Endodermal cell (in vitro differentiated cells): ENCODE measurements around the gene TBC1D19. TPM values are rescaled to one million over a fixed set of nuclear protein-coding genes. Genes with fewer than 3 reads are reported as not detected.

ENCODE experiments used
- DNase-seq: peaks from one replicate; pipeline ENCODE4 v3.0.0-alpha.2; 2017
- H3K27ac ChIP-seq: 2 replicates; pipeline ENCODE4 v1.5.1; 2013; ENCODE audit warnings: mild to moderate bottlenecking, low read depth, low read length, moderate library complexity
- H3K27me3 ChIP-seq: 2 replicates; pipeline ENCODE4 v1.6.1; 2013; ENCODE audit warnings: mild to moderate bottlenecking, low read length, moderate library complexity; ENCODE audit not compliant: insufficient read depth, control insufficient read depth, poor library complexity, severe bottlenecking
- H3K36me3 ChIP-seq: 2 replicates; pipeline ENCODE4 v1.7.0; 2013; ENCODE audit warnings: mild to moderate bottlenecking, low read length, moderate library complexity; ENCODE audit not compliant: control insufficient read depth, insufficient read depth
- H3K4me1 ChIP-seq: one replicate; pipeline ENCODE4 v1.7.0; 2013; ENCODE audit warnings: low read length; ENCODE audit not compliant: control insufficient read depth, insufficient read depth
- H3K4me3 ChIP-seq: 2 replicates; pipeline ENCODE4 v1.5.1; 2013; ENCODE audit warnings: mild to moderate bottlenecking, low read length, moderate library complexity
- H3K9ac ChIP-seq: 2 replicates; pipeline ENCODE4 v1.6.1; 2013; ENCODE audit warnings: mild to moderate bottlenecking, low read length, moderate library complexity; ENCODE audit not compliant: poor library complexity, severe bottlenecking; ENCODE audit errors: extremely low read depth
- H3K9me3 ChIP-seq: 2 replicates; pipeline ENCODE4 v1.6.1; 2013; ENCODE audit warnings: mild to moderate bottlenecking, low read length, moderate library complexity; ENCODE audit not compliant: control insufficient read depth
- H3K27ac Mint-ChIP-seq: 2 replicates; pipeline ENCODE4 v1.8.0; 2020; ENCODE audit warnings: mixed read lengths
- H3K27me3 Mint-ChIP-seq: 2 replicates; pipeline ENCODE4 v1.8.0; 2021; ENCODE audit warnings: mild to moderate bottlenecking, mixed read lengths; ENCODE audit not compliant: insufficient read depth
- H3K36me3 Mint-ChIP-seq: 2 replicates; pipeline ENCODE4 v1.8.0; 2020; ENCODE audit warnings: low read depth, mixed read lengths
- H3K4me1 Mint-ChIP-seq: 2 replicates; pipeline ENCODE4 v1.8.0; 2020; ENCODE audit warnings: mixed read lengths
- H3K4me3 Mint-ChIP-seq: 2 replicates; pipeline ENCODE4 v1.8.0; 2020; ENCODE audit warnings: mild to moderate bottlenecking, moderate library complexity, mixed read lengths
- H3K9me3 Mint-ChIP-seq: 2 replicates; pipeline ENCODE4 v1.8.0; 2020; ENCODE audit warnings: mild to moderate bottlenecking, mixed read lengths
- CTCF ChIP-seq: fragments of 200-600 bp; sonication (generic); conservative IDR thresholded peaks from 2 replicates; pipeline ENCODE4 v1.5.0; 2021; ENCODE audit warnings: antibody characterized with exemption, mild to moderate bottlenecking
- WGBS, 2 experiments: methylation state at CpG; one replicate each; pipeline versions ENCODE4 v1.1.5 to v1.1.7; 2013; ENCODE audit warnings: missing lambda C conversion rate in 2 of 2, mixed read lengths in 1 of 2; ENCODE audit not compliant: insufficient coverage in 1 of 2, insufficient read length in 1 of 2; 5-methylcytosine and 5-hydroxymethylcytosine counted together
- total RNA-seq, 2 donors: library from RNA; stranded (reverse); fragmentation: NEBNext Ultra II Directional in 1 of 2; extraction: Animal tissue kit (Norgen Biotek cat#: 25700) in 1 of 2; gene quantifications; 2 replicates in 1 of 2; 3 replicates in 1 of 2; pipeline ENCODE4 v1.2.1, GENCODE V29; 2021

Gene TBC1D19
- total RNA-seq, 2 donors from 2014 or later: 7.0 to 9.9 TPM

- no peaks in the 10 kb centered on the region for H3K4me1 ChIP-seq
- H3K27ac Mint-ChIP-seq: no peak overlapping the region
- no peaks in the 10 kb centered on the region for H3K27me3 ChIP-seq
- no peak overlapping the region for H3K4me3 ChIP-seq
- DNase-seq: no peak
- H3K9ac ChIP-seq: no peak overlapping the region
- no peaks in the 10 kb centered on the region for H3K36me3 ChIP-seq
- H3K36me3 Mint-ChIP-seq: no peaks in the 10 kb centered on the region
- H3K4me3 Mint-ChIP-seq: no peak overlapping the region
- no peak for TF ChIP-seq CTCF
- H3K27ac ChIP-seq: no peak overlapping the region
- peaks cover under 1% of the 10 kb centered on the region for H3K4me1 Mint-ChIP-seq
- no peaks in the 10 kb centered on the region for H3K9me3 Mint-ChIP-seq
- H3K9me3 ChIP-seq: peaks cover 5% of the 10 kb centered on the region
- 98 to 100% methylated on average over 1 to 2 of the region's 2 CpGs for WGBS, 2 experiments
- no peaks in the 10 kb centered on the region for H3K27me3 Mint-ChIP-seq
These were observed 209.9 kb downstream of the TBC1D19 start for GRCh38 chr4:26793735-26794134.

GRCh38 chr4:26796081-26796480 is 212.2 kb downstream of the TBC1D19 start:
- DNase-seq: no peak
- no peak overlapping the region for H3K4me3 Mint-ChIP-seq
- no peak overlapping the region for H3K27ac ChIP-seq
- H3K4me1 Mint-ChIP-seq: no peaks in the 10 kb centered on the region
- H3K4me1 ChIP-seq: no peaks in the 10 kb centered on the region
- no peaks in the 10 kb centered on the region for H3K36me3 ChIP-seq
- H3K9ac ChIP-seq: no peak overlapping the region
- H3K4me3 ChIP-seq: no peak overlapping the region
- TF ChIP-seq CTCF: no peak
- no peaks in the 10 kb centered on the region for H3K36me3 Mint-ChIP-seq
- WGBS, 2 experiments: 82% methylated on average over 3 of the region's 3 CpGs; no CpG with 5 or more reads in 1 of the 2 experiments
- H3K27me3 ChIP-seq: no peaks in the 10 kb centered on the region
- no peaks in the 10 kb centered on the region for H3K9me3 ChIP-seq
- no peaks in the 10 kb centered on the region for H3K27me3 Mint-ChIP-seq
- no peak overlapping the region for H3K27ac Mint-ChIP-seq
- peaks cover 3% of the 10 kb centered on the region for H3K9me3 Mint-ChIP-seq

- Mint-ChIP-seq H3K4me1 (peaks cover 7% of the 10 kb centered on the region), H3K9me3 (peaks cover 3% of the 10 kb centered on the region), H3K4me3 (no peak overlapping the region), H3K27me3 (no peaks in the 10 kb centered on the region), H3K36me3 (no peaks in the 10 kb centered on the region), H3K27ac (no peak overlapping the region)
- Histone ChIP-seq H3K9ac (no peak overlapping the region), H3K27ac (no peak overlapping the region), H3K4me3 (no peak overlapping the region), H3K4me1 (no peaks in the 10 kb centered on the region), H3K36me3 (no peaks in the 10 kb centered on the region), H3K9me3 (no peaks in the 10 kb centered on the region), H3K27me3 (no peaks in the 10 kb centered on the region)
- no peak for DNase-seq
- 89 to 90% methylated on average over 3 to 5 of the region's 5 CpGs for WGBS, 2 experiments
- no peak for TF ChIP-seq CTCF
These were observed 218.9 kb downstream of the TBC1D19 start for GRCh38 chr4:26802790-26803189.
